Stimulated activated CD8-positive, alpha-beta memory T cell treated with anti-CD3 and anti-CD28 coated beads, Interleukin-2, amount 100 ng/mL, for 48 hours (primary cell): ENCODE measurements around the gene NOL4L.

ENCODE experiments used
- DNase-seq, 2 donors: peaks; one replicate each; pipeline ENCODE4 v3.0.0-alpha.2; 2020; ENCODE audit warnings: low read depth in 2 of 2

NOL4L gene

DNA sequence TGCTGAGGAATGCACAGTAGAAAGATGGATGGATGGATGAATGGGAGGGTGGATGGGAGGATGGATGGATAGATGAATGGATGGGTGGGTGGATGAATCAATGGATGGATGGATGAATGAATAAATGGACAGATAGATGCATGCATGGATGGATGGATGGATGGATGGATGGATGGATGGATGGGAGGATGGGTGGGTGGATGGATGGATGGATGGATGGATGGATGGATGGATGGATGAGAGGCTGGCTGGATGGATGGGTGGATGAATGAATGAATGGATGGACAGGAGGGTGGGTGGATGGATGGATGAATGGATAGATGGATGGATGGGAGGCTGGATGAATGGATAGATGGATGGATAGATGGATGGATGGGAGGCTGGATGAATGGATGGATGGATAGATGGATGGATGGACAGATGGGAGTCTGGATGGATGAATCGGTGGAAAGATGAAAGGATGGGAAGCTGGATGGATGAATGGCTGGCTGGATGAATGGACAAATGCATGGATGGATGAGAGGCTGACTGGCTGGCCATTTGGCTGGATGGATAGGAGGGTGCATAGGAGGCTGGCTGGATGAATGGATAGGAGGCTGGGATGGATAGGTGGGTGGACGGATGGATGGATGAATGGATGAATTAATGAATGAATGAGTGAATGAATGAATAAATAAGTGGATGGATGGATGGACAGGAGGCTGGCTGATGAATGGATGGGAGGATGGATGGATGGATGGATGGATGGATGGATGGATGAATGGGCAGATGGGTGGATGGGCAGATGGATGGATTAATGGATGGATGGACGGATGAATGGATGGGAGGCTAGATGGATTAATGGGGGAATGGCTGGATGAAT lies 28.3 kb upstream of the NOL4L start:
- no peak for DNase-seq

DNA sequence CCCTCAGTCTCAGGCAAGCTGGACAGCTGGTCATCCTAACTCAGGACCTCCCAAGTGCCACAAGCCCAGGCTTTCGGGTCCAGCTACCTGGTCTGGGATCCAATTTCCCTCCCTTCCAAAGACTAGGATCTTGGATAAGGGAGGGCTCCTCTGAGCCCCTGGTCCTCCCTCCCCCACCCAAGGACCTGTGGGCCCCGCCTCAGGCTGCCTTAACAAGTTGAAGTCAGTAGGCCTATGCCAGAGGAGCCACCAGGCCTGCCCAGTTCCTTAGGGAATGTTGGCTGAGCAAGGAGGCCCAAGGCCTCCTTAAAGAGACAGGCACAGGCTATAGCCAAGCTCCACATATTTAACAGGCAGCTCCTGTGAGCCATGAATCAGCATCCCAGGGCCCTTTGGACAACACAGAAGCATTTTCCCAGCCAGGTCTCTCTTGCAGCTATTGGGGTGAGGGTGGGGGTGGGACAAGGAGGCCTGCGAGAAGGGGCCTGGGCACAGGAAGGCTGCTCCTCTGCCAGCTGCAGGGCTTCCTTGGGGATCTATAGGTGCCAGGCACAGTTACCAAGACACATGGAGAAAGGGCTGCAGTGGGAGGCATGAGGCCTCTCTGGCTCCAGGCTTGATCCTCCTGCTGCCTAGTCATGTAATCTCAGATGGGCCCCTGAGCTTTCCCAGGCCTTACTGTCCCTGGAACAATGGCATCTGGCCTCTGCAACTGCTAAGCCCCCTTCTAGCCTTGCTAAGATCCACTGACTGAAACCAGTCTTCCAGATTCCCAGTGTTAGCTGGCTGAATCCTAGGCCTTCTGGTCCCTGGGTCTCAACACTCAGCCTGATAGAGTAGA lies 27.4 kb upstream of the NOL4L start:
- no peak for DNase-seq

DNA sequence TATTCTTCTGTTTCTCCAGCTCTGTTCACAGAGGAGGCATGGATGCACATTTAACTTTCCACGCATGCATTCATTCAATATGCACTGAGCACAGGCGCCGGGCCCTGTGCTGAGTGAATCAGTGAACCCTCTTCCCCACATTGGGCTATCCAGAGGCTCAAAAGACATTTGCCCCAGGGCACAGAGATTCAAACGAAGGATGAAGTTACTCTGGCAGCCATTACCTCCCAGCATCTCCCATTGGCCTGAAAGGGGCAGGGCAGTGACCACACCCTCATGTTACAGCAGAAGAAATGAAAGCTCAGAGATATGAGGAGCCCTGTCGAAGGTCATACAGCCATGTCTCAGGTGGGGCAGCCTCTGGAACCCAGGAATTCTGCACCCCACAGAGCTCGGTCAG lies 26.7 kb upstream of the NOL4L start:
- no peak for DNase-seq

DNA sequence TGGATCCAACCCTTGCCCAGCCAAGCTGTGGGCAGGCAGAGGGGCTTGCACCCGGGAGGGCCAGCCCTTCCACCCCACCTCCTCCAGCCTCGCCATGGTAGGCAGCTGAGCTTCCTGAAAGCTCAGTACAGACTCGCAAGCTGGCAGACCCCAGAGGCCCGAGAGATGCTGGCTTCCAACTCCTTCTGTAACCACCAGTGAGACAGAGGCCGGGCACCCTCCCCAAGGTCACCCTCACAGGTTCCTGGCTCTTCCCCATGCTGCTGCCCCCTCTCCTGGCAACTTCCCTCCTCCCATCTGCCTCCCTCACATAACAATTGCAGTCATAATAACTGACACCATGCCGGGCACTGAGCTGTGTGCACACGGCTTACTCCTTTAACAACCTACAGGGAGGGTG lies 26.2 kb upstream of the NOL4L start:
- no peak for DNase-seq

GRCh38 chr20:32610472-32611218 lies 25.5 kb upstream of the NOL4L start:
- no peak for DNase-seq

DNA sequence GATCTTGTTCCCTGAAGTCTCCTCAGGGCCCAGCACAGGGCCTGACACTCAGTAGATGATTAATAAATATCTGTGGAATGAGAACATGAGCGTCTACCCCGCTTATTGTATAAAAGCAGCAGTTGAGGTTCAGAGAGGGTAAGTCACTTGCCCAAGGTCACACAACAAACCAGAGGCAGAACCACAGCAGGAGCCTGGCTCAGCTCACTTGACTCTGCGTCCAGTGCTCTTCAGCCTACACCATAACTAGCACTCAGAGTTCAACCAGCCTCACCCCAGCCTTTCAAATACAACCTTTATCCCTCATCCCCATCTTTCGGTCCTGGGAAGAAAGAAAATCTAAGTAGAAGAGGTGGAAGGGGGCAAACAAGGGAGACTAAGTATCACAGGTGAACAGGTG lies 24.9 kb upstream of the NOL4L start:
- DNase-seq: no peak

- DNase-seq: no peak
Measured at GRCh38 chr20:32609111-32609773, 24.1 kb upstream of the NOL4L start.

DNA sequence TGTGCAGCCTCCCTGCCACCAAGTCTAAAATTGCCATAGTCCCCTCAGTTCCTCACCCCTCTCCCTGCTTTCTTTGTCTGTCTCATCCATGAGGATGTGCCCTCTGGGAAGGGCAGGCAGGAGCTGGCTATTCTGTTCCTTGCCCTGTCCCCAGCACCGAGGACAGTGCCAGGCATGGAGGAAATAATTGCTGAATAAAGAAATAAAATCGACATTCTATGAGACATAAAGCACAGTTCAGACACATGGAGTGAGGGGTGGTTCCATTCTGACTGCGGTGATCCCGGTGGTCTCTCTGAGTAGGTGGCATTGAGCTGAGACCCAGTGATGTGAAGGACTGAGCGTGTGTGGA lies 23.5 kb upstream of the NOL4L start:
- no peak for DNase-seq

DNA sequence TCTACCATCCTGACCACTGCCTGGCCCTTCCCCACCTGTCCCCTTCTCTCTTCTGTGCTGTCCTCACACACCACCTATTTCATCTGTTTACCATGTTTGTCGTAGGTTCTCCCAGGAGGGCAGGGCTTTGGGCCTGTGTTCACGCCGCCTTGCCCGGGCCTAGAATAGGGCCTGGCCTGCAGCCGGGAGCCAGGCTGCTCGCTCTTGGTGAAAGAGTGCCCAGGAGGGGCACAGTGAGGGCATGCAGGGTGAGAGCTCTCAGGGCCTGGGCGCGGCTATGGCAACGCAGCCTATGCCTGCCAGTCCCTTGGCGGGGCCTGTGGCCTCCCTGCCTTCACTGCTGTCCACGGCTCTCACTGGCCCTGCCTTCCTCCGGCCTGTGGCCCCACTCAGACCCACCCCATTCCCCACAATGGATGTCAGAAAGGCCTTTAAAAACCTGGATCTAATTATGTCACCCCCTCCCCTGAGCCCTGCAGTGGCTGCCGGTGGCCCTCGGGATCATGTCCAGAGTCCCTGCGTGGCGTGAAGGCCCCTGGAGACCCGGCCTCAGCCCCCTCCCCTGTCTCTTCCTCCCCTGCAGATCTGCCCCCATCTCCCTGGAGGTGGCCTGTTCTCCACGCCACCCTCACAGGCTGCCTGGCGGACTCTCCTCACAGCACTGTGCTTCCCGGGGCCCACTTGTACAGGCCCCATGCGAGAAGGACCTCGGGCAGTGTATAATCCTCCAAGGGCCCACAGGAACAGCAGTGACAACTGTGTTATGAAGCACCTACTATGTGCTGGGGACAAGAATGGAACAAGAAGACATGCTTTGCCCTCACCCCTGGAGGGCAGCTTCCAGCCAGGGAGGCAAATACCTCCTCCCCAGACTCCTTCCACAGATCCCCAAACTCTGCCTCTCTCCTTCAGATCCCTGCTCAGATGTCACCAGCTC lies 22.9 kb upstream of the NOL4L start:
- no peak for DNase-seq

- DNase-seq: no peak
Measured at GRCh38 chr20:32607324-32607723, 22.2 kb upstream of the NOL4L start.

- DNase-seq: no peak
Measured at GRCh38 chr20:32606790-32607189, 21.7 kb upstream of the NOL4L start.

DNA sequence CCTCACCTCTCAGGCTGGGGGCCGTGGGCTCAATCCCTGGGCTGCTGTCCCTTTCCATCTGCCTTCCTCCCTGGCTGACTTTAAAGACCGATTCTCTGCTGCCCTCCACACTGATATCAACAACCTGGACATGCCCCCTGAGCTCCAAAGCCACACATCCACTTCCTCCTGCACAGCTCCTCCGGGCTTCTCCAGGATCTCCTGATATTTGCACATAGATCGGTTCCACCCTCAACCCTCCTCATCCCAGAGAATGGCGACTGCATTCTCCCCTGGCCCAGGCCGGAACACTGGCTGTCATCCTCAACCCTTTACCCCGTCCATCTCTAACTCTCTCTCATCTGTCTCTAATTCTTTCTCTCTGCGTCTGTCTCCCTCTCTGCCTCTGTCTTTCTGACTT lies 21.0 kb upstream of the NOL4L start:
- no peak for DNase-seq

DNA sequence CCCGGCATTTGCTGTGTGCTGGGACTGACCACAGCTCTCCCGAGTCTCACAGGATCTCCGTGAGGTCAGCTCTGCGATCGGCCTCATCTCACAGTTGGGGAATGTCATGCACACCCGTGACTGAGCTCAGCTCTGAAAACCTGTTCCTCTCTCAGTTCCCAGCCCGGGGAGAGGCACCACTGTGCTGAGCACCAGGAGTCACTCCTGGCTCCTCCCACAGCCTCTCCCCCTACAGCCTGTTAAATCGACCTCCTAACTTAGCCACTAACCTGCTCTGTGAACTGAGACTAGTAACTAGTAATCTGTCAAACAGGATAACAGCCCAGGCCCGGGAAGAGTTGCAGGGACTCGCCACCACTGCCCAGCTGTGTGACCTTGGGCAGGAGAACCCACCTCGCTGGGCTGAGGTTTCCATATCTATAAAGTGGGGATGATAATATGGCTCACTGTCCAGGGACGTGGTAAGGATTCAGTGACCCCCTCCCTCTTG lies 20.1 kb upstream of the NOL4L start:
- no peak for DNase-seq

GRCh38 chr20:32603046-32603726 lies 18.1 kb upstream of the NOL4L start:
- DNase-seq: no peak

DNA sequence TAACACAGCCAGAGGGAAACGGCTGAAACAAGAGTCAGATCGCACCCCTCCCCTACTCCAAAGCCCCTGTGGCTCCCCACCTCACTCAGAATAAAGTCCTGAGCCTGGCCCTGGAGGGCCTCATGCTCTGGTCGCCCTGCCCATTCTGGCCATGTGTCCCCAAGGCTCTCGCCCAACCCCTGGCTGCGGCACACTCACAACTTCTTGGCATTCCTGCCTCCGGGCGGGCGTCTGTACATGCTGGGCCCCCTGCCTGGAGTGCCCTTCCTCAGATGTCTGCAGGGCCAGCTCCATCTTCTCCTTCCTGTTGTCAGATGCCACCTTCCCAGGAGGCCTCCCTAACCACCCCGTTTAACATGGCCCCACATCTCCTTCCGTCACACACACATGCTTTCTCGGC lies 17.1 kb upstream of the NOL4L start:
- DNase-seq: no peak

- DNase-seq: no peak
Measured at GRCh38 chr20:32600681-32601237, 15.6 kb upstream of the NOL4L start.

- DNase-seq: no peak
Measured at GRCh38 chr20:32599783-32600340, 14.7 kb upstream of the NOL4L start.

- no peak for DNase-seq
Measured at GRCh38 chr20:32598606-32599005, 13.5 kb upstream of the NOL4L start.

- no peak for DNase-seq
Measured at GRCh38 chr20:32597714-32598113, 12.6 kb upstream of the NOL4L start.
